ENCODE measurements around the gene DMKN.

Gene DMKN

DNA sequence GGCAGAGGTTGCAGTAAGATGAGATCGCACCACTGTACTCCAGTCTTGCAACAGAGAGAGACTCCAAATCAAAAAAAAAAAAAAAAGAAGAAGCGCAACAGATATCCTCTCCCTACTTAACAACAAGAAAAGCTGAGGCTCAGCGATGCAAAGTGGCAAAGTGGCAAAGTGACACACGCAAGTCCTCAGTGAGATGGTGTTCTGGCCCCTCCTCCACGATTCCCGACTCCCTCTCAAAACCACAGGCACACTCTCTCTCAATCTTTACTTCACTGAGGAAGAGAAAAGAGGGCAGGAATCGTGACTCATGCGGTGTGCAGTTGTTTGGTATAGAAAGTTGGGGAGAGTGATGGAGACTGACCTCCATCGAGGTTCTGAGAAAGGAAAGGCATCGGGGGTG lies 52.8 kb downstream of the DMKN start:
- DNase-seq: no peak

GRCh38 chr19:35459414-35460082 lies 53.9 kb downstream of the DMKN start:
- DNase-seq: no peak

DNA sequence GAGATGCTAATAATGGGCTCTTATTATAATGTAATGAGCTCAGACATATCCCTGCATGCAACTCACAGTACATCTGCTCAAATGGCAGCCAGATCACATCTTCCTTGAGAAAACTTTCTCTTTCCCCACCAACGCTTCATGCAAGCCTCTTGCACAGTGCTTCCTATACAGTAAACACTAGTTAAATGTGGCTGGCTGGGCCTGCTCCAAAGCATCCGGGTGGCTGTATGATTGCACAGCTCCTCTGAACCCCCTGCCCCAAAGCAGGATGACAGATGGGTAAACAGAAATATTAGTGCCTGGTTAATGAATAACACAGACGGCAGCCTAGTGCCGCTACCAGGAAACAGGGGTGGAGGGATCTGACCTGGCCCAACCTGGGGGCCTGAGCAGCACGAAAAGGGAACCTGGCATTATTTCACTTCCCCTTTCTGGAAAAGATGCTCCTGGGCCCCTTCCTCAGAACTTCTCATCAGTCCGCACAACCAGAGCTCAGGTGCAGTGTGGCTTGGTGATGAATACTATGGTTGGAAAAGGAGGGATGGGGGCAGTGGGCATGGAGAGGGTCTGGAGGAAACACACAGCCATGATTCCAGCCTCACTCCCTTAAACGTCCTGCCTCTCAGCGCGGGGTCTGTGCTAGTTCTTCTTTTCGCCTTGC lies 54.6 kb downstream of the DMKN start:
- no peak for DNase-seq

DNA sequence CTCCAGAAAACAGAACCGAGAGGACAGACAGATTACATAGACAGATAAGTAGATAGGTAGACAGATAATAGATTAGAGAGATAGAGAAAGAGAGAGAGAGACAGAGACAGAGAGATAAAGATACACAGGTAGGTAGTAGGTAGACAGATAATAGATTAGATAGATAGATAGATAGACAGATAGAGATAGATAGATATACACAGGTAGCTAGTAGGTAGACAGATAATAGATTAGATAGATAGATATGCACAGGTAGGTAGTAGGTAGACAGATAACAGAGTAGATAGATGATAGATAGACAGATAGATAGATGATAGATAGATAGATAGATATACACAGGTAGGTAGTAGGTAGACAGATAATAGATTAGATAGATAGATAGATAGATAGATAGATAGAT lies 55.3 kb downstream of the DMKN start:
- no peak for DNase-seq

- DNase-seq: no peak
These were observed 56.3 kb downstream of the DMKN start for GRCh38 chr19:35457173-35457572.

DNA sequence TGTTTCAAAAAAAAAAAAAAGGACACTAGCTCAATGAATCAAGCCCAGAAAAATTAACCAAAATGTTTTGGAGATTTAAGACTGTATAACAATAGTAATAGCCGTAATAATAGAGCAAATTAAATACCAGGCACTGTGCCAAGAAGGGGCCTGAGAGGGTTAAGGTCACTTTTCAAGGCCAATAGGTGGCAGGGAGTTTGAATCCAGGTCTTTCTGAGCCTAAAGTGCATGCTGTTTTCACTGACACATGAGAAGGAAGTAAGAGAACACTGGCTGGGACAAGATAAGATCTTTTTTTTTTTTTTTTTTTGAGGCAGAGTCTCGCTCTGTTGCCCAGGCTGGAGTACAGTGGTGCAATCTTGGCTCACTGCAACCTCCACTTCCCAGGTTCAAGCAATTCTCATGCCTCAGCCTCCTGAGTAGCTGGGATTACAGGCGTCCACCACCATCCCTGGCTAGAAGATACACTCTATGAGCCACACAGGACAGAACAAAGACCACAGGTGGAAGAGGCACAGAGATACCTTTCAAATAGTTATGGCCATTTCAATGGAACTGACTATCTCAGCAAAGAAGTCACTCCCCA lies 57.7 kb downstream of the DMKN start:
- DNase-seq: no peak

DNA sequence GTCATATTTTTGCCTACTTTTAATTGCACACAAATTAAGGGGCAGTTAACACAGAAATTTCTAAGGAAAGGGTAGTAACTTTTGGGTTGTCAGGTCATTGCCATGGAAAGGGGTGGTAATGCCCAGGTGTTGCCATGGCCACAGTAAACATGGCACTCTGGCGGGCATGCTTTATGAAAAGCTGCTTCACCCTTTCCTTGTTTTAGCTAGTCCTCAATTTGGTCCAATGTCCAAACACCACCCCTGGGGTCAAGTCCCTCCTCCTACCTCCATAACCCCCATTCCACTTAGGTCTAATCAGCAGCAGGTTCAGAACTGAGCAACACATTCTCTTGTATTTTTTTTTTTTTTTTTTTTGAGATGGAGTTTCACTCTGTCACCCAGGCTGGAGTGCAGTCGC lies 58.8 kb downstream of the DMKN start:
- no peak for DNase-seq

- no peak for DNase-seq
These were observed 61.9 kb downstream of the DMKN start for GRCh38 chr19:35451338-35452096.

- no peak for DNase-seq
These were observed 63.9 kb downstream of the DMKN start for GRCh38 chr19:35449359-35450043.

DNA sequence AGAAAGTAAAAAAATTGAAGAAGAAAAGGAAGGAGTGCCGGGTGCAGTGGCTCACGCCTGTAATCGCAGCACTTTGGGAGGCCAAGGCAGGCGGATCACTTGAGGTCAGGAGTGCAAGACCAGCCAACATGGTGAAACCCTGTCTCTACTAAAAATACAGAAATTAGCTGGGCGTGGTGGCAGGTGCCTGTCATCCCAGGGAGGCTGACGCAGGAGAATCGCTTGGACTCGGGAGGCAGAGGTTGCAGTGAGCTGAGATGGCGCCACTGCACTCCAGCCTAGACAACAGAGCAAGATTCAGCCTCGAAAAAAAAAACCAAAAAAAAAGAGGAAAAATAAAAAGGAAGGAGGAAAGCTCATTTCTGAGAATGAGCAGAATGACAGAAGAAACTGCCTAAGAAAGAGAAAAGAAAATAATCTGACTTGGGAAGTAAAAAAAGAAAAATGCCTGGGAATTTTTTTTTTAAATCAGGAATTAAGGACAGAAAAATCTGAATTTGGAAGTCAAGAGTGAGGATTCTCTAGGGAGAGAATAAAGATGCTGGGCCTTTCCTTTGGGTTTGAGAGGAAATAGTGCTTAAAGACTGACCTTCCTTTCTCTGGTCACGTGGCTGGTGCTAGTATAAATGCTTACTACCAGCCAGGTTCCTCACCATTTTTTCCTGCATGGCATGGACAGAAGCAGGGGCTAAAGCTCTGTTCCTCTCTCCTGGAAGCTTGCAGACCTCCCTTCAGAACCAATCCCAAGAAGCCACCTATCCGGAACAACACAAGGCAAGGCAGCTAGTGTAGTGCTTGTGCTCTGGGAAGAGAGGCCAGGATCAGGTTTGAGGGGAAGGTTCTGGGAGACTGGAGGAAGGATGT lies 65.6 kb downstream of the DMKN start, which contains the start of gene FFAR2:
FFAR2 (plus strand) TSS at position 652 of the 864 bp plus-strand sequence. CDS start 1,458 bp downstream, outside the sequence.
- DNase-seq: no peak
